HTERT RPE-1 (cell line): ENCODE measurements around the gene C6orf62.
"Not testable (repeated sequence)": the region's sequence is repeated elsewhere in the genome, so short reads cannot be mapped to it uniquely, and the experiment has no call there.

Experiments used
- in situ Hi-C: fragments of 300-500 bp; cut with MboI; formaldehyde crosslinking; loops from 4 replicates; pipeline ENCODE4 v1.14.3; 2020; ENCODE audit warnings: low sequenced_read_pairs

C6orf62 gene

DNA sequence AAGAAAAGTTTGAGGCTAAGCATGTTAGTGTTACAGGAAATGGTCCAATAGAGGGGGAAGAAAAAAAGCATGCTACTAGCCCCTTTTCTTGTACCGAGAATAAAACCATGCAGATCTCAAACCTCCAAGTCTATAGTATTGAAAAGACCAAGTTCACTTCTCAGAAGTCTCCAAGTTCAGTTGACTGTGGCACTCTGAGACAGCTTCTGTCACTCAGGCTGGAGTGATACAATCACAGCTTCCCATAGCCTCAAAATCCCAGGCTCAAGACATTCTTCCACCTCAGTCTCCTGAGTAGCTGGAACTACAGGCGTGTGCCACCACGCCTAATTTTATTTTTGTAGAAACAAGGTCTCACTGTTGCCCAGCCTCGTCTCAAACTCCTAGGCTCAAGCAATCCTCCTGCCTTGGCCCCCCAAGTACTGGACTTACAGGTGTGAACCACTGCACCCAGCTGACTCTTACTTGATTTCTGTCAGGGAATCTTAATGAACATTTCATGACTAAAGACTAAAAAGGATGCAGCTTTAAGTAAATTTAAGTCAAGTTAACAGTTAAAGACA, 16.2 kb downstream of the C6orf62 start:
- in situ Hi-C loops = no loop called here

- in situ Hi-C loops = loop anchor here (25.0 kb wide), 1 partner anchor 112 kb away; no protein-coding TSS in a partner anchor
These were observed 19.2 kb downstream of the C6orf62 start for GRCh38 chr6:24699521-24700359.

DNA sequence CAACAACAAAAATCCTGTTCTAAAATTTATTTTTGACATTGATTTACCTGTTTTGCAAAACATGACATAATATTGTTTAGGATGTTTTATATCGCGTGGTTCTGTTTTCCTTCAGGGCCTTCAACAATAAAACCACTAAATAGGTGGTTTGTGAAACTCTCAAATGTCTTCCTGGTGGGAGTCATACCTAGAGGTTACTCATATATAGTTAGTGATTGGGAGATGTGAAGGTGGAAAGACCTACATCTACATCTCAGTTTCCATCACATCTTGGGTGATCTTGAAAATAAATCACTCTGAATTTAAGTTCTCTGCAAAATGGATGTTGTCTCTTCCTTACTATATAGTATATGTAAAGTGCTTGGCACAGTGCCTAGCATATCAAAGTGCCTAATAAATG, 22.9 kb downstream of the C6orf62 start:
- in situ Hi-C loops = loop anchor here (25.0 kb wide), 1 partner anchor 109 kb away; no protein-coding TSS in a partner anchor

GRCh38 chr6:24695635-24696034, 23.3 kb downstream of the C6orf62 start:
- in situ Hi-C loops = loop anchor here (25.0 kb wide), 1 partner anchor 108 kb away; no protein-coding TSS in a partner anchor

- in situ Hi-C loops = loop anchor here (25.0 kb wide), 1 partner anchor 107 kb away; no protein-coding TSS in a partner anchor
These were observed 24.8 kb downstream of the C6orf62 start for GRCh38 chr6:24694198-24694597.

DNA sequence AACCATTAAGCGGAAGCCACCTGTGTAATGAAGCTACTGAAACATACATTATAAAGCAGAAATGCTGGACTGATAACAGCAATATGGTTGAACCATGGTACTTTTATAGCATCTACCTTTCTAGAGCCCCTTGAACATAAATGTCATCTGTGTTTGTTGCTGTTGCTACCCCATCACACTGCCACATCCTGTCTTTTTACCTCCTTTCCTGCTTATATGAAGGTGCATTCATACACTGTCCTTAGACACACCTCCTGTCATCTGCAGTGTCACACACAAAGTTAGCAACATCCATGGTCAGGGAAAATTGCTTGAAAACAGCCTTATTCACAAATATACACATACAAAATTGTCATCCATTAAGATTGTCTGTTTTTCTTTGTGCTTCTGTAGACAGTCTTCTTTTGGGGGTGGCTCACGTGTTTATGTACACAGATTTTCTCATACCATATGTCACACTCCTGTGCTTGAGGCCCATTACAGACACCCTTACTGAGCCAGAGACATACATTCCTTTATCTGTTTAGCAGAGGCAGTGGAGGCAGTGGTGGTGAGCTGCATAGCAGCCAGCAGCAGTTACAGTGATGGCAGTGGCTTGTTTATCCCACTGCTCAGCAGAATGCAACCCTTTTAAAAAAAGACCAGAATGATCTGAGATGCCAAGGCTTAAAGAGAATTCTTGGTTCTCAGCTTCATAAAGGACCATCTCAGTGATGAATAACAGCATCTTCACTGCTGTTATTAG, 25.9 kb downstream of the C6orf62 start:
- in situ Hi-C loops = loop anchor here (25.0 kb wide), 1 partner anchor 106 kb away; no protein-coding TSS in a partner anchor

DNA sequence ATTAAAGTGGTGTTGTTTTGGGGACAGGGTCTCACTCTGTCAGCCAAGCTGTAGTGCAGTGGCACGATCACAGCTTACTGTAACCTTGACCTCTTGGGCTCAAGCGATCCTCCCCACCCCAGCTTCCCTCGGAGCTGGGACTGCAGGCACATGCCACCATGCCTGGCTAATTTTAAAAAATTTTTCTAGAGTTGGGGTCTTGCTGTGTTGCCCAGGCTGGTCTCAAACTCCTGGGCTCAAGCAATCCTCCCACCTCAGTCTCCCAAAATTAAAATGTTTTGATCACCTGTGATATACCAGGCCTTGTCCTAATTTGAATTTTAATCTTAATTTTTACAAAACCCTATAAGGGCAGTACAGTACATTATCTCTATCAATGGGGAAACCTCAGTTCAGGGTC, 26.5 kb downstream of the C6orf62 start:
- in situ Hi-C loops = loop anchor here (25.0 kb wide), 1 partner anchor 105 kb away; no protein-coding TSS in a partner anchor

GRCh38 chr6:24692003-24692402, 27.0 kb downstream of the C6orf62 start:
- in situ Hi-C loops = loop anchor here (25.0 kb wide), 1 partner anchor 105 kb away; no protein-coding TSS in a partner anchor

- in situ Hi-C loops = loop anchor here (25.0 kb wide), 1 partner anchor 104 kb away; no protein-coding TSS in a partner anchor
These were observed 27.4 kb downstream of the C6orf62 start for GRCh38 chr6:24691550-24691949.

- in situ Hi-C loops = loop anchor here (25.0 kb wide), 1 partner anchor 103 kb away; no protein-coding TSS in a partner anchor
These were observed 28.4 kb downstream of the C6orf62 start for GRCh38 chr6:24690593-24690992.

- in situ Hi-C loops = loop anchor here (25.0 kb wide), 1 partner anchor 103 kb away; no protein-coding TSS in a partner anchor
These were observed 29.0 kb downstream of the C6orf62 start for GRCh38 chr6:24689964-24690363.

DNA sequence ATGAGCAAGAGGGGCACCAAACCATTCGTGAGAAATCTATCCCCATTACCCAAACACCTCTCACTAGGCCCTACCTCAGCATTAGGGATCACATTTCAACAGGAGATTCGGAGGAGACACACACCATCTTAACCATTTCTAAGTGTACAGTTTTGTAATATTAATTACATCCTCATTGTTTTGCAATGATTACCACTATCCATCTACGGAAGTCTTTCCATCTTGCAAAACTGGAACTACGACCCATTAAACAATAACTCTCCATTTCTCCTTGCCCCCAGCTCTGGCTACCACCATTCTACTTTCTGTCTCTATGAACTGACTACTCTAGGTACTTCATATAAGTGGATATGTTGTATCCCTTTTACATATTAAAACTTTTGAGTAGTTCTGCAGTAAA, 32.0 kb downstream of the C6orf62 start:
- in situ Hi-C loops = loop anchor here (25.0 kb wide), 1 partner anchor 100 kb away; no protein-coding TSS in a partner anchor

GRCh38 chr6:24686408-24686807, 32.5 kb downstream of the C6orf62 start:
- in situ Hi-C loops = loop anchor here (25.0 kb wide), 1 partner anchor 99 kb away; no protein-coding TSS in a partner anchor

GRCh38 chr6:24683297-24684296, 35.4 kb downstream of the C6orf62 start:
- in situ Hi-C loops = loop anchor here (25.0 kb wide), 1 partner anchor 96 kb away; no protein-coding TSS in a partner anchor

- in situ Hi-C loops = loop anchor here (25.0 kb wide), 1 partner anchor 93 kb away; no protein-coding TSS in a partner anchor
These were observed 38.4 kb downstream of the C6orf62 start for GRCh38 chr6:24680582-24680981.

- in situ Hi-C loops = loop anchor here (25.0 kb wide), 1 partner anchor 92 kb away; no protein-coding TSS in a partner anchor
These were observed 40.1 kb downstream of the C6orf62 start for GRCh38 chr6:24678792-24679352.

DNA sequence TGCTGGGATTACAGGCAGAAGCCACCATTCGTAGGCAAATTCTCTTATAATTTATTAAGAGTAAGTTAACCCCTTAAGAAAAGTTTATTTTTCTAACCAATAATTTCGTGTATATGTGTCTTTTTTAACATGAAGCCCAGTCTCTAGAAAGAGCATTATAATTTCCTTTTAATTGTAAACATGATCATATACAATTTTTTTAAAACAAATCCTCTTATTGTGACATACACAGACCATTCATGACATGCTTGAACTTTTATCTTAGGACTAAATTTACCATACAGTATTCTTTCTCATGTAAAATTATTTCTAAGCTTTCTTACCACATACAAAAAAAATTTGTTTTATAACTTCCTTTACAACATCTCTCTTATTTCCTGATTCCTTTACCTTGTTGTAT, 45.3 kb downstream of the C6orf62 start:
- in situ Hi-C loops = no loop called here

- in situ Hi-C loops = no loop called here
These were observed 46.3 kb downstream of the C6orf62 start for GRCh38 chr6:24672620-24673182.

DNA sequence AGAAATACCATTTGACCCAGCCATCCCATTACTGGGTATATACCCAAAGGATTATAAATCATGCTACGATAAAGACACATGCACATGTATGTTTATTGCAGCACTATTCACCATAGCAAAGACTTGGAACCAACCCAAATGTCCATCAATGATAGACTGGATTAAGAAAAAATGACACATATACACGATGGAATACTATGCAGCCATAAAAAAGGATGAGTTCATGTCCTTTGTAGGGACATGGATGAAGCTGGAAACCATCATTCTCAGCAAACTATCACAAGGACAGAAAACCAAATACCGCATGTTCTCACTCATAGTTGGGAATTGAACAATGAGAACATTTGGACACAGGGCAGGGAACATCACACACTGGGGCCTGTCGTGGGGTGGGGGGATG, 47.9 kb downstream of the C6orf62 start:
- in situ Hi-C loops = not testable (repeated sequence)
